HCEC 1CT (cell line): ENCODE measurements around the gene PCDH15.

Source experiments
- DNase-seq: peaks from one replicate; pipeline ENCODE4 v3.0.0-alpha.2; 2017

The PCDH15 gene

GRCh38 chr10:54800741-54801421 is at the start of gene PCDH15:
Gene PCDH15, minus strand, starts transcription at chr10:54801231. Its CDS starts 136,969 bp downstream, at chr10:54664262.
- DNase-seq: no peak

- no peak for DNase-seq
These were observed 42.9 kb upstream of the PCDH15 start for GRCh38 chr10:54843932-54844331.

- no peak for DNase-seq
These were observed 42.1 kb upstream of the PCDH15 start for GRCh38 chr10:54843085-54843646.

- no peak for DNase-seq
These were observed 36.4 kb upstream of the PCDH15 start for GRCh38 chr10:54837479-54837878.

- no peak for DNase-seq
These were observed 32.0 kb upstream of the PCDH15 start for GRCh38 chr10:54833029-54833428.

- DNase-seq: no peak
These were observed 26.0 kb upstream of the PCDH15 start for GRCh38 chr10:54826994-54827560.

- DNase-seq: no peak
These were observed 14.6 kb upstream of the PCDH15 start for GRCh38 chr10:54815583-54815982.

- DNase-seq: no peak
These were observed 7.3 kb upstream of the PCDH15 start for GRCh38 chr10:54808186-54808935.

- no peak for DNase-seq
These were observed 1.5 kb downstream of the PCDH15 start for GRCh38 chr10:54799506-54799905.

GRCh38 chr10:54797636-54798321 is 3.3 kb downstream of the PCDH15 start:
- DNase-seq: no peak

- DNase-seq: no peak
These were observed 4.2 kb downstream of the PCDH15 start for GRCh38 chr10:54796881-54797280.

- no peak for DNase-seq
These were observed 24.4 kb downstream of the PCDH15 start for GRCh38 chr10:54776622-54777021.

- DNase-seq: no peak
These were observed 28.4 kb downstream of the PCDH15 start for GRCh38 chr10:54772468-54773122.

- DNase-seq: no peak
These were observed 32.0 kb downstream of the PCDH15 start for GRCh38 chr10:54769051-54769450.

GRCh38 chr10:54758791-54759190 is 42.2 kb downstream of the PCDH15 start:
- no peak for DNase-seq

- no peak for DNase-seq
These were observed 51.4 kb downstream of the PCDH15 start for GRCh38 chr10:54749623-54750022.

- no peak for DNase-seq
These were observed 55.6 kb downstream of the PCDH15 start for GRCh38 chr10:54745436-54745835.

- DNase-seq: no peak
These were observed 58.6 kb downstream of the PCDH15 start for GRCh38 chr10:54742416-54742815.

- no peak for DNase-seq
These were observed 72.5 kb downstream of the PCDH15 start for GRCh38 chr10:54728511-54728910.

- no peak for DNase-seq
These were observed 79.0 kb downstream of the PCDH15 start for GRCh38 chr10:54722075-54722474.

- no peak for DNase-seq
These were observed 90.1 kb downstream of the PCDH15 start for GRCh38 chr10:54710918-54711317.

- DNase-seq: no peak
These were observed 92.4 kb downstream of the PCDH15 start for GRCh38 chr10:54708591-54708990.

GRCh38 chr10:54708021-54708420 is 93.0 kb downstream of the PCDH15 start:
- DNase-seq: no peak
